ENCODE measurements around the gene EVA1A. TPM values are rescaled to one million over a fixed set of nuclear protein-coding genes. Genes with fewer than 3 reads are reported as not detected.

Gene EVA1A
- total RNA-seq, 1 donor from 2014 or later: 9.7 TPM

- DNase-seq: no peak
Measured at GRCh38 chr2:75562513-75562864, 1.8 kb upstream of the EVA1A start.

- no peak for DNase-seq
Measured at GRCh38 chr2:75561566-75562512, 1.1 kb upstream of the EVA1A start.

GRCh38 chr2:75560022-75560767 is 544 bp downstream of the EVA1A start:
- peak; percentile 62 for DNase-seq

- no peak for DNase-seq
Measured at GRCh38 chr2:75559680-75560021, 1.1 kb downstream of the EVA1A start.

GRCh38 chr2:75558786-75559679 is 1.7 kb downstream of the EVA1A start:
- DNase-seq: no peak

GRCh38 chr2:75558136-75558535 is 2.6 kb downstream of the EVA1A start:
- DNase-seq: no peak

- DNase-seq: no peak
Measured at GRCh38 chr2:75557474-75558133, 3.1 kb downstream of the EVA1A start.

GRCh38 chr2:75556679-75557366 is 3.9 kb downstream of the EVA1A start:
- no peak for DNase-seq

- DNase-seq: no peak
Measured at GRCh38 chr2:75555701-75556100, 5.0 kb downstream of the EVA1A start.

GRCh38 chr2:75553935-75554531 is 6.7 kb downstream of the EVA1A start:
- no peak for DNase-seq

- no peak for DNase-seq
Measured at GRCh38 chr2:75552222-75552621, 8.5 kb downstream of the EVA1A start.

GRCh38 chr2:75551434-75551833 is 9.3 kb downstream of the EVA1A start:
- no peak for DNase-seq

GRCh38 chr2:75549401-75550253 is 11.1 kb downstream of the EVA1A start:
- DNase-seq: no peak

GRCh38 chr2:75548036-75548573 is 12.6 kb downstream of the EVA1A start:
- DNase-seq: no peak

- no peak for DNase-seq
Measured at GRCh38 chr2:75547345-75548035, 13.2 kb downstream of the EVA1A start.

- no peak for DNase-seq
Measured at GRCh38 chr2:75545922-75546321, 14.8 kb downstream of the EVA1A start.

GRCh38 chr2:75545387-75545786 is 15.4 kb downstream of the EVA1A start:
- DNase-seq: no peak

- DNase-seq: no peak
Measured at GRCh38 chr2:75543446-75543845, 17.3 kb downstream of the EVA1A start.

- DNase-seq: no peak
Measured at GRCh38 chr2:75541430-75541829, 19.3 kb downstream of the EVA1A start.

All from tongue (tissue), 2 donors.